Gastrocnemius medialis (tissue), 4 donors: Measurements from ENCODE around the gene MAD1L1.

Source experiments
- CTCF ChIP-seq, 5 experiments: fragments of 450-650 bp in 3 of 5; fragments of 200-600 bp in 2 of 5; sonication (generic) in 2 of 5; IDR thresholded peaks in 4 of 5; conservative IDR thresholded peaks in 1 of 5; 1 replicate in 4 of 5; 2 replicates in 1 of 5; pipeline ENCODE4 v1.5.1; 2016 to 2019; ENCODE audit warnings: antibody characterized with exemption in 5 of 5, mild to moderate bottlenecking in 3 of 5, moderate library complexity in 3 of 5
- POLR2A ChIP-seq, 2 donors: fragments of 450-650 bp; IDR thresholded peaks; one replicate each; pipeline ENCODE4 v1.6.1; 2017; ENCODE audit warnings: antibody characterized with exemption in 2 of 2, mild to moderate bottlenecking in 2 of 2, moderate library complexity in 2 of 2

- TF ChIP-seq CTCF (IDR thresholded peaks at IDR 0.05 in 4 of 5, conservative IDR thresholded peaks at IDR 0.05 in 1 of 5) = no peak
- no peak for TF ChIP-seq POLR2A (IDR thresholded peaks at IDR 0.05)
Observed at GRCh38 chr7:2193575-2194305, 39.0 kb downstream of the MAD1L1 start.
